ENCODE data around the gene PLIN3.
A peak's percentile ranks its signal among the peaks of the same experiment; 100 is the strongest.

Gene PLIN3

GRCh38 chr19:4816950-4817278, 50.6 kb downstream of the PLIN3 start:
- POLR2A ChIA-PET = interaction anchor here (0.6 kb wide), 1 partner anchor 433 kb away, joined by 10 read pairs; no protein-coding TSS in a partner anchor
- 0 out of 2 replicates have a peak, but pooled peaks have one; percentile 14 for TF ChIP-seq ZNF513 (tag by site-specific recombination; IDR thresholded peaks at IDR 0.05)
- no peak for TF ChIP-seq ZNF248 (tag by site-specific recombination; IDR thresholded peaks at IDR 0.05)

GRCh38 chr19:4816202-4816949, 51.1 kb downstream of the PLIN3 start:
- no peak for TF ChIP-seq AEBP2 (tag by site-specific recombination; IDR thresholded peaks at IDR 0.05; ENCODE audit: borderline replicate concordance)
- TF ChIP-seq ZNF530 (tag by site-specific recombination; IDR thresholded peaks at IDR 0.05; ENCODE audit: low read depth) = 0 out of 2 replicates have a peak, but pooled peaks have one; percentile 11
- no peak for TF ChIP-seq ZNF18 (tag by site-specific recombination; IDR thresholded peaks at IDR 0.05)
- TF ChIP-seq ZNF324 (tag by site-specific recombination; IDR thresholded peaks at IDR 0.05) = no peak
- no peak for TF ChIP-seq ZNF510 (tag by site-specific recombination; IDR thresholded peaks at IDR 0.05; ENCODE audit: insufficient replicate concordance)
- peak; percentile 47 for TF ChIP-seq ZNF600 (tag by site-specific recombination; IDR thresholded peaks at IDR 0.05)
- TF ChIP-seq ZNF19 (tag by site-specific recombination; IDR thresholded peaks at IDR 0.05; ENCODE audit: low read depth) = no peak
- TF ChIP-seq ZNF549 (tag by site-specific recombination; IDR thresholded peaks at IDR 0.05) = no peak
- TF ChIP-seq SALL2 (tag by site-specific recombination; IDR thresholded peaks at IDR 0.05; ENCODE audit: borderline replicate concordance) = no peak
- TF ChIP-seq ZNF629 (tag by site-specific recombination; IDR thresholded peaks at IDR 0.05) = 0 out of 2 replicates have a peak, but pooled peaks have one; percentile 6
- no peak for TF ChIP-seq KLF16 (tag by site-specific recombination; IDR thresholded peaks at IDR 0.05)
- no peak for TF ChIP-seq ZFP3 (tag by site-specific recombination; IDR thresholded peaks at IDR 0.05; ENCODE audit: low read depth)
- TF ChIP-seq ZNF280C (tag by site-specific recombination; IDR thresholded peaks at IDR 0.05) = no peak
- TF ChIP-seq EGR2 (tag by site-specific recombination; IDR thresholded peaks at IDR 0.05; ENCODE audit: low read depth) = no peak
- no peak for TF ChIP-seq PRDM6 (tag by site-specific recombination; IDR thresholded peaks at IDR 0.05)
- Histone ChIP-seq H3K9me3 (ENCODE audit: control insufficient read depth, insufficient read depth, low read depth, low read length) (no peaks in the 10 kb centered on the region), H3K27ac (ENCODE audit: extremely low read depth, low read depth, low read length) (no peak overlapping the region), H3K4me1 (ENCODE audit: control insufficient read depth, insufficient read depth, low read length) (no peaks in the 10 kb centered on the region), H3K4me3 (ENCODE audit: low read depth, low read length) (no peak overlapping the region), H3K36me3 (ENCODE audit: control insufficient read depth in 2 of 2, insufficient read depth in 1 of 2, low read length in 2 of 2) (peaks cover 0 to 13% of the 10 kb centered on the region in 2 experiments; a peak in 2 of 3 replicates)
- ChIA-PET CTCF (interaction anchor here (0.5 to 2.0 kb wide), 4 partner anchors 35 to 216 kb away, joined by 3 to 15 read pairs (median 5); no protein-coding TSS in a partner anchor), POLR2A (interaction anchor here (0.6 kb wide), 1 partner anchor 433 kb away, joined by 10 read pairs; no protein-coding TSS in a partner anchor)

More at GRCh38 chr19:4816950-4817278, 50.6 kb downstream of the PLIN3 start:
- Histone ChIP-seq H3K9me3 (ENCODE audit: control insufficient read depth, insufficient read depth, low read depth, low read length) (no peaks in the 10 kb centered on the region), H3K27ac (ENCODE audit: extremely low read depth, low read depth, low read length) (no peak overlapping the region), H3K36me3 (ENCODE audit: control insufficient read depth in 2 of 2, insufficient read depth in 1 of 2, low read length in 2 of 2) (peaks cover 0 to 13% of the 10 kb centered on the region in 2 experiments; a peak in 2 of 3 replicates), H3K4me1 (ENCODE audit: control insufficient read depth, insufficient read depth, low read length) (no peaks in the 10 kb centered on the region), H3K4me3 (ENCODE audit: low read depth, low read length) (no peak overlapping the region)
- CTCF ChIA-PET = interaction anchor here (2.0 kb wide), 2 partner anchors 34 to 95 kb away, joined by 7 to 15 read pairs; no protein-coding TSS in a partner anchor
